NCI-H1048 (cell line): ENCODE data around the gene SEMA7A.
"Not testable (repeated sequence)": the region's sequence is repeated elsewhere in the genome, so short reads cannot be mapped to it uniquely, and the experiment has no call there.

Experiments used
- DNase-seq: peaks from one replicate; lab custom pipeline; 2025; lab: John Stamatoyannopoulos, UW

The SEMA7A gene

DNA sequence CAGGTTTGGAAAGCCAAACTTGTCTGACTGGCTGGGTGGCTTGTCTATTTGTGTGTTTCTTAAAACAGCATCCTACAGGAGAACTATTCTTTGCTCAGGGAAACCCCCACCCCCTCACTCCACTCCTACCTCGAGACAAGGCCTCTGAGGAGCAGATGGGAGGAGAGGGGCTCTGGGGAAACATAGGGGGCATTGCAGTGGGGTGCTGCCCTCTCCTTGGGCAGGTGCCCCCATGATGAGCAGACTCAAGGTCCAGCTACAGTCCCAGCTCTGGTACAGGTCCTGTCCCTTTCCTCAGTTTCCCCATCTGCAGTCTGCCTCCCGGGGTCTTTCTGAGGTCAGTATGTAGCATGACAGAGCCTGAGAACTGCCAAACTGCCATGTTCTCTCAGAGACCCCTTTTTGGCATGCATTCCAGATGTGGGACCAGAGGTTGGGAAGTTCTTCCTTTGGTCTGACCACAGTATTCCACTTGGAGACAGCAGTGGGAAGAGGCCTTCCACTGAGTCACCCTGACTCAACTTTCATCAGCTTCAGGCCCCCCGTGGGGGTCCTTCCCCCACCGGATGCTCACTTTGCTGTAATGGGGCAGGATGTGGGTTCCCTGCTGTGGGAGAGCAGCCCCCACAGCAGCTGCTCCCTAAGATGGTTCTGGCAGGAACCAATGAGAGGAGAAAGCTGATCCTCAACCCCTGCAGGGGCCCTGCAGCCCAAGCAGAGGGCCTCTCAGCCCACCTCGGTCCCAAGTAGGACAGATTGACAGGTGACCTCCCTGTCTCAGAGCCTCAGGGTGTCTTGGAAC lies 34.0 kb downstream of the SEMA7A start:
- DNase-seq, result no peak

DNA sequence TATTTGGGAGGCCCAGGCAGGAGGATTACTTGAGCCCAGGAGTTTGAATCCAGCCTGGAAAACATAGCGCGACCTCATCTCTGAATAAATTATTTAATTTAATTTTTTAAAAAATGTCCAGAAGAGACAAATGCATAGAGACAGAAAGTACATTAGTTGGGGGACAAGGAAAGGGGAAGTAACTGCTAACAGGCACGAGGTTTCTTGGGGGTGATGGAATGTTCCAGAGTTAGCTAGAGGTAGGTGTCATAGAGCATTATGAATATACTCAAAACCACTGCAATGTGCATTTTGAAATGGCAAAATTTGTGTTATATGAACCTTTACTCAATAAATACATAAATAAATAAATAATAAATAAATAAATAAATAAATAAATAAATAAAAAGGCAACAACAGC lies 34.7 kb downstream of the SEMA7A start:
- DNase-seq, result no peak

DNA sequence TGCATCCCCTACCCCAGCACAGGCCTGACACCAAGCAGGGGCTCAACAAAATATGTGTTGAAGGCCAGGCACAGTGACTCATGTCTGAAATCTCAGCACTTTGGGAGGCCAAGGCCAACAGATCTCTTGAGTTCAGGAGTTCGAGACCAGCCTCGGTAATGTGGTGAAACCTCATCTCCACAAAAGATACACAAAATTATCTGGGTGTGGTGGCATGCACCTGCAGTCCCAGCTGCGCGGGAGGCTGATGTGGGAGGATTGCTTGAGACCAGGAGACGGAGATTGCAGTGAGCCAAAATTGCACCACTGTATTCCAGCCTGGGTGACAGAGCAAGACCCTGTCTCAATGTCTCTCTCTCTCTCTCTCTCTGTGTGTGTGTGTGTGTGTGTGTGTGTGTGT lies 35.6 kb downstream of the SEMA7A start:
- no peak for DNase-seq

DNA sequence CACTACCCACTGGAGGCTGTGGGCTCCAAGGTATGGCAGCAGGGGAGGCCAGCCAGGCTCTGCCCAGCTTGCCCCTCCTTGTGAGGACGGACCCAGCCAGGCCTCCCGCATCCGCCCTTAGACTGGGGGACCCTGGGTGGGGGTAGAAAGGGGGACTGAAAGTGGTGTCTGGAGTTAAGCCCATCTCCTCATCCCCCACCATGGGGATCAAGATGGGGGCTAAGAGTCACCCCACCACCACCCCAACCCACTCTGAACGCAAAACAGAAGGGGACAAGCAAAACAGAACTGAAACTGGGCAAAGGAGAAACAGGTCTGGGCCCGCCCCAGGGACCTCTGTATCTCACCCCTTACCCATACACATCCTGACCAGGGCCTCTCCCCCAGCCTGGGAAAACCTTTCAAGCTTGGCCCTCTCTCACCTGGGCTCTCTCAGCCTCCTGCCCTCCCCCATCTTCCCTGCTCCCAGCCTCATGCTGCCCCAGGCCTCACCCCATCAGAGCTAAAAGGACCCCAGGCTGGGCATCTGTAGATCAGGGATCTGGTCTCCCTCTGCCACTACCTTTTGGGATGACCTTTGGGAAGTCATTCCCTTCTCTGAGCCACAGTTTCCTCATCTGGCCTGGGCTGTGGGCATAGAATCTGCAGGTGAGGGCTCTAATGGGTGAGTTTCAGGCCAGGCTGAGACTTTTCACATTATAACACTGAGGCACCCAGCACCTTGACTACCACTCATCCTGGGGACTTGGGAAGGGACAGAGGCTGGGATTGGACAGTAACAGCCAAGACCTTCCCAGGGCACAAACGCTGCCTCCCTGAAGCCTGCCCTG lies 36.3 kb downstream of the SEMA7A start:
- DNase-seq, result no peak

DNA sequence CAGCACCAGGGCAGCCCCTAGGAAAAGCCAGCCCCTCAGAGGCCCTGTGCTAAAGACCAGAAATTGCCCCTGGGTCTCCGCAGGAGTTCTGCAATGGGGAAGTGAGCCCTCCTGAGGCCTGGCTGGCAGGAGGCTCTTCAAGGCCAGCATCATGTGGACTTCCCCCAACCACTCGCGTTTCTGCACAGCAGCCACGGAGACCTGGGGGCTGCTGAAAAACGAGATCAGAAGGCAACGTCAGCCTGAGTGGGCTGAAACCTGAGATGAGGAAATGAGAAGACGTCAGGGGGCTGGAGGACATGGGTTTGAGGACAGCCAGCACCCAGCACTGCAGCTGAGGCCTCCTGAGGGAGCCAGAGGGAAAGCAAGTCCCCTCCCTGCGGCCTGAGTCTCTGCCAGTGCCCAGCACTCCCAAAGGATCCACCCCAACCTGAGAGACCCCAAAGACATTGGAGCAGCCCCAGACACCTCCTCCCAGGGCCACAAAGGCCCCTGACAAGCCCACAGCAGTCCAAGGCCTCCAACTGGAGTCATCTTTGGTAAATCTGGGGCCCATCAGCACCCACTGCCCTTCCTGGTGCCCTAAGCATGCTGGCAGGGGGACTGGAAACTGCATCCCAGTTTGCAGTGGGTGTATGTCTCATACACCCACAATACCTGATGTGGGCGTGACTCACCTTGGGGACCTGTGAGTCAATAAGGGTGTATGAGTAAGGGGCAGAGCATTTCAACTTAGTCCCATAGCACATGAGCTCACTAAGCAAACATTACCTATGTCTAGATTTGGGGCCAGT lies 37.1 kb downstream of the SEMA7A start:
- DNase-seq, result no peak

DNA sequence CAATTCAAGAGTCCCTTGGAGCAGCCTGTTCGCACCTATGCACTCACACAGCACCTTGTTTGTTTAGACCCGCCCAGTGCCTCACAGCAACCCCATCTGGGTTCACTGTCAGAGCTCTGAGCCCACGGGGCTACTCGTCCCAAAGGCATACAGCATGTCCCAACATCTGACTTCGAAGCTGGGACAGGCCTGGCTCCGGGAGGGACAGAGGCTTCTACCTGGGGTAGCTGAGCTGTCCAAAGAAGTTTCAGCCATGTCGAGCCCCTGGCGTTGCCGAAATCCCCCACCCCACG lies 37.7 kb downstream of the SEMA7A start:
- DNase-seq, result no peak

DNA sequence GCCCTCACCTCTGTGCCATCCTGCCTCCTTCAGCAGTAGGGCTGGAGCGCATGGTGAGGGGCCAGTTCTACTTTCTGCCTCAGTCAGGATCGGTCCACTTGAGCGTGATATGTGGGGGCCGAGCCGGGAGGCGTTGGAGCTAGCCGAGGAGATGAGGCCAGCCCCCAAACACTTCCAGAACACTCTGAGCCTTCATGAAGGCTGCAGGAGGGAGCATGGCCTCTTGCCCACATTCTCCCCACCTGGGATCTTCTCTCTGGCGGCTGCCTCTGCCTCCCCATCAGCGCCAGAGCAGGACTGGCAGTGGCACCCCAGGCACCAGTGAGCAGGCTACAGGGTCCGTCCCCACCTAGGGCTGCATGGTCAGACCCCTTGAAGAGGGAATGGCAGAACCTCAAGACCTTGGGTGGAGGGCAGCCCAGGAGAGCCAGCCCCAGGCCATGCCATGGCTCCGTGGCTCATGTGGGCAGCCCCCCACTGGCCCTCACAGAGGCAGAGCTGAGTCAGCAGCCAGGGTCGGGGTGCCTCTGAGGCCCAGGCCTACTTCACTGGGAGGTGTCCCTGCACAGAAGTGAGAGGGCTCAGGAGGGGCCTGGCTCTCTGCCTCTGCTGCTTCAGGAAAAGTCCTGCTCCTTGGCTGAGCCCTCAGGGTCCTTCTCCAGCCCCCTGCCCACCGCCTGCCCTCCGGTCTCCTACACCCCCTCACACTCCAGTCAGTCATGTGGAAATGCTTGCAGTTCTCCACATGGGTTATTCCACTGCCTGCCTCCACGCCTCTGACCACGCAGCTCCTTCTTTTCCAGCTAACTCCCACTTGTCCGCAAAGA lies 38.2 kb downstream of the SEMA7A start:
- DNase-seq, result no peak

DNA sequence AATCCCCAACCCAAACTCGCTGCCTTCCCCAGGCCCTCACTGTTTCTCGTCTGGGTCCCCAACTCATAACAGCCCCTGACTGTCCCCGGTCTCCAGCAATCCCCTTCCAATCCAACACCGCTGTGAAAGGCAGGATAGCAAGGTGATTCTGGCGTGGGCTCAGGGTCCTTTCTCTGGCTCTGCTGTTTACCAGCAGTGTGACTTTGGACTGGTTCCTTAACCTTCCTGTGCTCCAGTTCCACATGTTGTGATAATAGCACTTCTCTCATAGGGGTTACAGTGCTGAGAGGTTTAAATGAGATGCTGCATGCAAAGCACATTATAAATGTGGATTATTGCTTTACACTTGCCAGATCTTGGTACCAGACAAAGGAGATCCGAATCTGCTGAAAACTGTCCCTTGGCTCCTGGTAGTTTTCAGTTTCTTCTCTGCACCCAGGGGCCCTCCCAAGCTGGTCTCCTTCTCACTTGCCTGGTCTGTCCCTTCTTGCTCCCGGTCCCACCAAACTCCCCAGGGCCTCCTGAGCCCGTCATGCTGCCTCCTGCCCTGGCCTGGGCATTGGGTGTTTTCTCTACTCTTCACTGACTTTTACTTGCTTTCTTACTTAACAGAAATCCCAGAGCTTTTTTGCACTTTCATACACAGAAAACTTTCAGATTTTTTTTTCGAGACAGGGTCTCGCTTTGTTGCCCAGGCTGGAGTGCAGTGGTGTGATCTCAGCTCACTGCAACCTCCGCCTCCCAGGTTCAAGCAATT lies 39.5 kb downstream of the SEMA7A start:
- DNase-seq, result no peak

DNA sequence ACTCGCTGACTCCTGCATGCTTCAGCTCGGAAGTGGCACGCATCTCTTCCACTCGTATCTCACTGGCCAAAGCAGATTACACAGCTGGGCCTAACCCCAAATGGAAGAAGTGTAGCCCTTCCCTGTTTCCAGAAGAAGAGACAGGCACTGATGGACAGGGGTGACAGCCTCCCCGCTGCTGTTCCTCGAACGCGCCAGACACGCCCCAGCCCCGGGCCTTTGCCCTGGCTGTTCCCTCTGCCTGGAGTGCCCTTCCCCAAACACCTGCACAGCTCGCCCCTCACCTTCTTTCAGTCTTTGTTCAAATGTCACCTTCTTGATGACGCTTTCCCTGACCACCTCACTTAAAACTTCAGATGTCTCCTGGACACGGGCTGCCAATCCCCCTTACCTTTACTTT lies 40.3 kb downstream of the SEMA7A start:
- DNase-seq, result no peak

DNA sequence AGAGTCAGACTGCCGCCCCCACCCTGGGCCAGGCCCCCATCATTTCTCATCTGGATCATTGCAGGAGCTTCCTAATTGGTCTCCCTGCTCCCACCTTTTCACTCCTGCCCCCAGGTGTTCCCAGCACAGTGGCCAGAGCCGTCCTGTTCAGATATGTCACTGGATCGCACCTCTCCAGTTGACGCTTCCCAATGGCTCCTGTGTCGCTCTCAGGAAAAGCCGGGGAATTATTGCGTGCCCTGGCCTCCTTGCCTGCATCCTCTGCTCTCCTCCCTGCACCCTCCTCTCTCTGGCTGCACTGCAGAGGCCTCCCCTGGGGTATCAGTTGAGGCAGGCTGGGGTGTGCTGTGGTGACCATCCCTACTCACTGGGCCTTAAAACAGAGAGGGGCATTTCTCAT lies 40.9 kb downstream of the SEMA7A start:
- DNase-seq, result no peak

DNA sequence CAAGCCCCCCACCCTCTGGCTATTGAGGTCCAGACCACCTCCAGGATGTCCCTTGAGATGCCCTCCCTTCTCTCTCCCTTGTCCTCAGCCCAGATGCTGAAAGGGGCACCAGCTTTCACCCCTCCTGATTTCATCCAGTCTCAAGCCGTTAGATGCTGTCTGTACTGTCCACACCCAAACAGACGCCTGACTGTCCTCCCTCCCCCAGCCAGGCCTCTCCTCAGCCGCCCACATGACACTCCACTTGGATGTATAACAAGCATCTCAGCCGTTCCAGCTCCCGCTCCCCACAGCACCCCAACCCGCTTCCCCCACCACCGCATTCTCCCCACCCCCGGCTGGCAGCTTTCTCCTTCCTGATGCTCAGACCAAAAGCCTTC lies 41.3 kb downstream of the SEMA7A start:
- DNase-seq, result no peak

DNA sequence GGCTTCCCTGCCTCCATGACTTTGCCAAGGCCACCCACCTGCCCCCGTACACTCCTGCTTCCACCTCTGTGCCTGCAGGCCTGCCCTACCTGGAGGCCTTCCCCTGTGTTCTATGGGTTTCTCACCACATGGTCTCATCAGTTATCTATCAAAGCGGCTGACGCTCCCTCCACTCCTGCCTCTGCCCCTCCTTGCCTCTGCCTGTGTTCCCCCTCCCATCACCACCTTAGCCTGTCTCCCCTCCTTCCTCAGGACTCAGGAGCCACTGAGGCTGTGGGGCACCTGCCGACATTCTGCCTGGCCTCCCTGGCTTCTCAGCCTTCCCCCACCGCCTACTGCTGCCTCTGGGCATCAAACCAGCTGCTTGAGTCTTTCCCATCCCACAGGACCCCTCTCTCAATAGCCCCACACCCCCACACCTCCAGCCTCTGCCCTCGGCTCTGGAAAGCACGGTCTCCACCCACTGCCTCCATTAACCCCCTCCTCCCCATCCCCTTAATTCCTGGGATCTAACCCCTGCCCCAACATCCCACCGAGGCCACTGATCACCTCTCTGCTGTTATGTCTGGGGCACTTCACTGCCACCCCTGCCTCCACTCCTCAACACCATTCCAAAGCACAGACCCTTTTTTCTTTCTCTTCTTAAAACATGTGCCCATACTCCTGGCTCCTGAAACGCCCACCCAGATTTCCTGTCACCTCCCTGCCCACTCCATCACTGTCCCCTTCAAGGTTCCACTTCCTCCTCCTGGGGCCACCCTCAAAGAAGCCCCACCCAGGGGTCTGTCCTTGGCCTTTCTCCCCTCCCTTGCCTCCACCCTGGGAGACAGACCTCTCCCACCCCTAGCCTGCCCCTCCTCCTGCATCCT lies 41.9 kb downstream of the SEMA7A start:
- DNase-seq, result no peak

DNA sequence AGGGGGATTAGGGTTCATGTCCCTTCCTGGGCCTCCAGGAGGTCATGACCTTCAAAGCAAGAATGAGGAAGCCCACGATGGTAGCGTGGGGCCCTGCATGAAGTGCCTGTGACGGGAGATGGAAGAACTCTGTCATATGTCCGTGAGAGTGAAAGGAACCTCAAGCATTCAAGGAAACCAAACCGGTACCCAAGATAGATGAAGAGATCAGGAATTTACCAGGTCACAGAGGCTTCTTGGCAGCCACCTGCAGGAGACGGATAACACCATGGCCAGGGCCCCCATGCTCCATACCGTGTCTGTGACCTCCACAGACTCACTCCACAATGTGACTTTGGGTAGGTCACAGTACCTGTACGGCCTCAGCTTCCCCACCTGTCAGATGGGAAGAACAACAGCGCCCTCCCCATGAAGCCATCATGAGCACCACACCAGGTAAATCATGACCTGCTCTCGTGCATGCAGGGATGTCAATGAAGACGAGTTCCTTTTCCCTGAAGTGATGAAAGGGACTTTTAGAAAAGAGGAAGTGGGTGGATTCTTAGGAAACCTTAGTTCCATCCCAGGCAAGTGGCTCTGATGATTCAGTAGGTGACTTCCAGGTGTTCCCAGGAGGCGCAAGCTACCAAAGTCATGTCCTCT lies 43.0 kb downstream of the SEMA7A start:
- no peak for DNase-seq

DNA sequence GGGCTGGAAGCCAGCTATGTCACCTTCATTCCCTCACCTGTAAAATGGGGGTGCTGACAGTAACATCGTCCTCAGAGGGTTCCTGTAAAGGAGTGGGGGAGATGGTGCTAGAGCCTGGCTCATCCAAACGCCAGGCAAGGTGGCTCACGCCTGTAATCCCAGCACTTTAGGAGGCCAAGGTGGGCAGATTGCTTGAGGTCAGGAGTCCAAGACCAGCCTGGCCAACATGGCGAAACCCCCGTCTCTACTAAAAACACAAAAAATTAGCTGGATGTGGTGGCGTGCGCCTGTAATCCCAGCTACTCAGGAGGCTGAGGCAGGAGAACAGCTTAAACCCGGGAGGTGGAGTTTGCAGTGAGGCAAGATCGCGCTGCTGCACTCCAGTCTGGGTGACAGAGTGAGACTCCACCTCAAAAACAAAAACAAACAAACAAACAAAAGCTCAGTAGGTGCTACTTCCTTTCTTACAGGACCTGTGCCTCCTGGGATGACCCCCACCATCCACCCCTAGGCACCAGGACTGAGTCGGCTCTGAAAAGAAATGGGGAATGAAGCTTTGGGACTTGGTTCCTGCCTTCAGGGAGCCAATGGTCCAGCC lies 43.6 kb downstream of the SEMA7A start:
- not testable (repeated sequence) for DNase-seq

DNA sequence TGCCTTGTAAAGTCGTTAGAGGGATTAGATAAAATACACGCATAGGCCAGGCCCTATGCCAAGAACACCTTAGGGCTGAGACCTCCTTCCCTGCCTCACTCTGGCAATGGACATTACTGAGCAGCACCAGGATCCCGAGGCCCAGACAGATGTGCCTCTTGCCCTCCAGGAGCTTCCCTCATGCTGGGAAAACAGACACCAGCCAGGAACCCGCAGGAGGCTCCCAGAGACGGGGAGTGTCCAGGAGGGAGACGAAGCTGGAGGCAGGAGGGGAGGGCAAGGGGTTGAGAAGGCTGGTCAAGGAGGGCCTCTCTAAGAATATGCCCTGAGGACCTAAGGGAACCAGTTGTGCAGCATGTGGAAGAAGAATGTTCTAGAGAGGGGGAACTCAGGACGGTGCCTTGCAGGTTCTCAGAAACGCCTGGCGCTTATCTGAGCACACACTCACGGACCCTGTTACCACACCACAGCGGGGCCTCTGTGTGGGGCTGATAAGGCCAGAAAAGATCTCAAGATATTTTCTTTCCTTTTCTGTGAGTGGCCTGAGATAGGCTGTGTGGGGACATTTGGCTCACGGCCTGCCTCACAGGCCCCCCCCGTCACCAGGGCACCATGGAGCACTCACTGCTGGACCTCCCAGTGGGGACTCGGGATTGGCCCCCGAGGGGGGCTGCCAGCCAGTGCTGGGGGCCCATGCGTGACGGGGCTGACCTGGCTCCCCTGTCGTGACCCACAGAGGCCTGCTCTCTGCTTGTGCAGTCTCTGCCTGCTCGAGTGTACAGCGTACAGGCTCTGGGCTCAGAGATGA lies 44.3 kb downstream of the SEMA7A start:
- DNase-seq, result no peak

DNA sequence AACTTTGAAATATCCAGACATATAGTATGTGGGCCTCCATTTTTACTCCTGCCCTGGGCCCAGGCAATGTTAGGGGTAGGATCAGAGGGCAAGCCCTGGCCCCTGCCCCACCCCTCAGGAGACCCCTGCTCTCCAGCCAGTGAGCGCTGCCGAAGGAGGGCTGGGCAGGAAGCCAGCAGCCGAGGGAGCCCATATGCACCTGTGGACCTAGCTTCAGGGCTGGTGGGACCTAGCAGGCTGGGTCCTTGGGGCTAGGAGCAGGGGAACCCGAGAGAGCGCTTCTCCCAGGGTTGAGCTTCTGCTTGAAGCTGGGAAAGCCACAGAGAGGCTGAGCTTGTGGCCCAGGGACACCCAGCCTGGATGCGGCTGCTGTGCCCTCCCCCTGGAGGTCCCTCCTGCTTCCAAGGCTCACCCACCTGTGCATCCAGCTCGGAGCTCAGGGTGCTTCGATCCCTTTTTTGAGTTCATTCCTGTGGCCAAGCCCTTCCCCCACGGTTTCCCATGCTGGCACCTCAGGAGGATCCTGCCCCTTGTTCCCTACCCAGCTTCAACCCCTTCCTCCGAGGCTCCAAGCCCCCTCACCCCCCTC lies 45.3 kb downstream of the SEMA7A start:
- no peak for DNase-seq

DNA sequence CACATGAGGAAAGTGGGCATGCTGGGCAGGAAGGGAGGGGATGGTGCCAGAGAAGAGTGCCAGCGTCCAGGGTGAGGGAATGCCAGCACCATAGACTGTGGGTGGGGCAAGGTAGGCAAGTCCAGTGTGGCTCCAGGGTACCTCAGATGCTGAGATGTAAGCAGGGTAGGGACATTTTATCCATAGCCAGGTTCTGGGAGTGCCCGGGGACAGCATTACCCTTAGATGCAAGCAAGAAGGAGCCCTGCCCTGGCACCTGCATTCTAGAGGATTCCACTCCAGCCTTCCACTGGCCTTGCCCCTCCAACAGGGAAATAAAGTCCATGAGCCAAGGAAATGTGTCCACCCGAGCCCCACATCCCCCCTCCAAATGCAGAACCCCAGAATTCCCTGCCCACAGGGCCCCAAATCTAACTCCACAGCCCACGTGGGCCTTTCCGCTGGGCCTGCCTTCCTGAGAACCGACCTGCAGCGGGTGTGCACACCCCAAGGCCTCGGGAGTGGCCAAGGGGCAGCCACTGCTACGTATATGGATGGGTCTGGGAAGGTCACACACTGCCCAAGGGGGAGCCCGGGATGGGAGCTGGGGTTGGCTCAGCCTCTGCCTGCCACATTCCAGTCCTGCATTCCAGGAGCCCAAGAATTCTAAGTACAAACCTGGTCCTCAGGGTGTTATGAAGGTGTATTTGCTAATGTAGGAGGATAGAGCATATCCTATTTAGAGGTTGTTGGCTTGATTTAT lies 46.0 kb downstream of the SEMA7A start:
- DNase-seq, result no peak
